K562 (cell line): Measurements from ENCODE around the gene WFDC9. TPM values are rescaled to one million over a fixed set of nuclear protein-coding genes. Genes with fewer than 3 reads are reported as not detected.

ENCODE experiments used
- ATAC-seq: fragments of 200-7000 bp; cut with Tn5 transposase; 3 replicates; pipeline ENCODE4 v1.9.1; 2020; ENCODE audit warnings: moderate library complexity
- BruUV-seq: library from RNA; stranded (reverse); fragments of 400-500 nt; replicated peaks from 2 replicates; lab custom pipeline; 2021; lab: Mats Ljungman, UMichigan
- CTCF ChIA-PET: fragments of 300-600 bp; formaldehyde crosslinking; extraction: SDS; loops from one replicate; lab custom pipeline; 2021; ENCODE audit warnings: low intra/inter-chr PET ratio; lab: Yijun Ruan, JAX
- POLR2A ChIA-PET: fragments of 300-600, 350-650 bp; sonication (Branson Sonifier 250); formaldehyde crosslinking; extraction: SDS; loops from one replicate; lab custom pipeline; 2021; ENCODE audit warnings: antibody characterized with exemption, inconsistent platforms; lab: Yijun Ruan, JAX
- DNase-seq, 4 experiments: peaks; one replicate each; pipeline versions ENCODE4 v3.0.0 to v3.0.0-alpha.2; 2011 to 2018; ENCODE audit warnings: low spot score in 3 of 4, mixed read lengths in 3 of 4; ENCODE audit errors: extremely low read depth in 1 of 4
- FAIRE-seq: peaks from 2 replicates; lab custom pipeline; 2011; peaks lifted over from hg19 to GRCh38; lab: Jason Lieb, UNC
- H2AFZ ChIP-seq: 2 replicates; pipeline ENCODE4 v1.6.0; 2011; ENCODE audit warnings: low read depth, low read length, control low read depth, inconsistent platforms
- H3K27ac ChIP-seq: fragments of 200-600 bp; 3 replicates; pipeline ENCODE4 v1.8.0; 2011; ENCODE audit warnings: low read depth, mild to moderate bottlenecking, control low read depth, inconsistent platforms, low read length, moderate library complexity, mixed read lengths; ENCODE audit errors: extremely low read depth
- H3K27me3 ChIP-seq, 2 experiments: fragments of 300-600 bp in 1 of 2; 2 replicates in 1 of 2; 3 replicates in 1 of 2; pipeline versions ENCODE4 v1.6.0 to v1.8.0; 2011; ENCODE audit warnings: inconsistent platforms in 2 of 2, low read length in 2 of 2, mild to moderate bottlenecking in 1 of 2, mixed read lengths in 1 of 2, moderate library complexity in 1 of 2; ENCODE audit not compliant: control insufficient read depth in 2 of 2, insufficient read depth in 2 of 2
- H3K36me3 ChIP-seq: fragments of 300-600 bp; 3 replicates; pipeline ENCODE4 v1.8.0; 2011; ENCODE audit warnings: mild to moderate bottlenecking, low read length, inconsistent platforms; ENCODE audit not compliant: control insufficient read depth, insufficient read depth
- H3K4me1 ChIP-seq, 2 experiments: fragments of 200-600 bp in 1 of 2; replicated peaks in 1 of 2; 2 replicates in 1 of 2; 3 replicates in 1 of 2; pipeline versions ENCODE4 v1.5.1 to v1.8.0; 2011; ENCODE audit warnings: inconsistent platforms in 2 of 2, low read length in 2 of 2, mild to moderate bottlenecking in 1 of 2, mixed read lengths in 1 of 2, moderate library complexity in 1 of 2; ENCODE audit not compliant: control insufficient read depth in 2 of 2, insufficient read depth in 2 of 2
- H3K4me2 ChIP-seq: 2 replicates; pipeline ENCODE4 v1.6.1; 2011; ENCODE audit warnings: low read length, control low read depth, inconsistent platforms, mixed read lengths; ENCODE audit not compliant: insufficient read depth
- H3K4me3 ChIP-seq: fragments of 200-600 bp; sonication (generic), shearing (Covaris generic); 2 replicates; pipeline ENCODE4 v1.5.1; 2016; ENCODE audit warnings: control low read depth, inconsistent platforms
- H3K79me2 ChIP-seq: fragments of 200-600 bp; 3 replicates; pipeline ENCODE4 v1.8.0; 2011; ENCODE audit warnings: low read length, inconsistent platforms; ENCODE audit not compliant: control insufficient read depth, insufficient read depth
- H3K9ac ChIP-seq, 2 experiments: 2 replicates each; pipeline versions ENCODE4 v1.6.0 to v1.6.1; 2011; ENCODE audit warnings: low read depth in 2 of 2, low read length in 2 of 2, control low read depth in 1 of 2, inconsistent platforms in 1 of 2, mild to moderate bottlenecking in 1 of 2, mixed read lengths in 1 of 2; ENCODE audit not compliant: insufficient read depth in 1 of 2
- H3K9me1 ChIP-seq: one replicate; pipeline ENCODE4 v1.6.0; 2011; ENCODE audit warnings: inconsistent platforms, mild to moderate bottlenecking, low read length, moderate library complexity; ENCODE audit not compliant: control insufficient read depth, insufficient read depth
- H3K9me3 ChIP-seq: replicated peaks from 2 replicates; pipeline ENCODE4 v1.5.1; 2011; ENCODE audit warnings: low read depth, low read length, inconsistent platforms; ENCODE audit not compliant: control insufficient read depth, insufficient read depth
- H4K20me1 ChIP-seq: replicated peaks from 2 replicates; pipeline ENCODE4 v1.6.1; 2011; ENCODE audit warnings: low read length, inconsistent platforms, mixed read lengths; ENCODE audit not compliant: control insufficient read depth, insufficient read depth
- HEY1 ChIP-seq: fragments of 250-450 bp; sonication (Bioruptor Pico); IDR thresholded peaks from 2 replicates; pipeline ENCODE4 v1.5.0; 2020; ENCODE audit warnings: mild to moderate bottlenecking, moderate library complexity, borderline replicate concordance
- KLF6 ChIP-seq: fragments of 250-450 bp; sonication (Bioruptor Pico); IDR thresholded peaks from 2 replicates; pipeline ENCODE4 v1.4.0; 2020; ENCODE audit warnings: mild to moderate bottlenecking, moderate library complexity, borderline replicate concordance
- NR2F6 ChIP-seq: fragments of 450-650 bp; formaldehyde crosslinking; IDR thresholded peaks from 2 replicates; pipeline ENCODE4 v1.4.0; 2020; ENCODE audit warnings: mild to moderate bottlenecking
- SIN3A ChIP-seq, 2 experiments: fragments of 150-350 bp in 1 of 2; IDR thresholded peaks; 2 replicates each; pipeline ENCODE4 v1.6.1; 2011 to 2016; ENCODE audit warnings: borderline replicate concordance in 2 of 2, low read depth in 2 of 2, low read length in 2 of 2, mild to moderate bottlenecking in 2 of 2, moderate library complexity in 2 of 2; ENCODE audit not compliant: control insufficient read depth in 1 of 2
- TCF7 ChIP-seq: sonication (generic); IDR thresholded peaks from 2 replicates; pipeline ENCODE4 v1.6.1; 2016; ENCODE audit warnings: antibody characterized with exemption, borderline replicate concordance
- ZNF41 ChIP-seq: fragments of 250-450 bp; sonication (Bioruptor Pico); conservative IDR thresholded peaks from 2 replicates; pipeline ENCODE4 v1.4.0; 2020; ENCODE audit warnings: mild to moderate bottlenecking
- WGBS: fragments of 100-300 bp; shearing (Covaris generic); methylation state at CpG from one replicate; pipeline ENCODE4 v1.1.6; 2016; ENCODE audit warnings: low coverage, mixed read lengths; ENCODE audit not compliant: insufficient coverage; ENCODE audit errors: missing lambda C conversion rate; 5-methylcytosine and 5-hydroxymethylcytosine counted together
- in situ Hi-C: fragments of 300-500 bp; cut with MboI; formaldehyde crosslinking; loops from 4 replicates; pipeline ENCODE4 v1.15.0; 2018; ENCODE audit warnings: inconsistent platforms, mixed read lengths
- intact Hi-C: fragments of 100-400 bp; cut with micrococcal nuclease; formaldehyde crosslinking; loops from 2 replicates; pipeline ENCODE4 v1.14.2; 2022
- polyA plus RNA-seq, 8 experiments: library from polyadenylated mRNA; depleted of rRNA in 4 of 8; stranded (reverse) in 5 of 8; unstranded in 3 of 8; fragments of >200 nt; fragmentation: Nextera tagmentation in 2 of 8; fragmentation: Illumina TruSeq in 1 of 8; extraction: Ambion mirVana in 2 of 8; extraction: Trizol in 1 of 8; gene quantifications; 2 replicates each; pipeline versions ENCODE4 v1.2.1 to v1.2.3, GENCODE V29; 2011 to 2014; ENCODE audit warnings: inconsistent platforms in 1 of 8, missing spikeins in 1 of 8
- total RNA-seq, 7 experiments: library from RNA; depleted of rRNA in 6 of 7; stranded (reverse); fragments of >200 nt in 6 of 7; fragmentation: Illumina TruSeq in 2 of 7; extraction: Trizol in 2 of 7; gene quantifications; 2 replicates each; pipeline versions ENCODE4 v1.2.1 to v1.2.3, GENCODE V29; 2011 to 2021; ENCODE audit warnings: low replicate concordance in 1 of 7
- TF ChIP-seq, protein P1 (sequence below): sonication (generic); formaldehyde crosslinking; IDR thresholded peaks from 2 replicates; pipeline ENCODE4 v1.8.0; 2023; ENCODE audit warnings: missing genetic modification reagents, mild to moderate bottlenecking, borderline replicate concordance
- TF ChIP-seq, protein P2 (sequence below): sonication (generic); IDR thresholded peaks from 2 replicates; pipeline ENCODE4 v1.6.1; 2016
- TF ChIP-seq, protein P3 (sequence below): sonication (generic); formaldehyde crosslinking; IDR thresholded peaks from 2 replicates; pipeline ENCODE4 v1.8.1; 2023; ENCODE audit warnings: mild to moderate bottlenecking, missing genetic modification reagents

Gene WFDC9
- total and polyA plus RNA-seq, 9 of the 15 experiments (the other 6 are each of a cell fraction or from before 2014, with no cell fraction given): not detected

DNA sequence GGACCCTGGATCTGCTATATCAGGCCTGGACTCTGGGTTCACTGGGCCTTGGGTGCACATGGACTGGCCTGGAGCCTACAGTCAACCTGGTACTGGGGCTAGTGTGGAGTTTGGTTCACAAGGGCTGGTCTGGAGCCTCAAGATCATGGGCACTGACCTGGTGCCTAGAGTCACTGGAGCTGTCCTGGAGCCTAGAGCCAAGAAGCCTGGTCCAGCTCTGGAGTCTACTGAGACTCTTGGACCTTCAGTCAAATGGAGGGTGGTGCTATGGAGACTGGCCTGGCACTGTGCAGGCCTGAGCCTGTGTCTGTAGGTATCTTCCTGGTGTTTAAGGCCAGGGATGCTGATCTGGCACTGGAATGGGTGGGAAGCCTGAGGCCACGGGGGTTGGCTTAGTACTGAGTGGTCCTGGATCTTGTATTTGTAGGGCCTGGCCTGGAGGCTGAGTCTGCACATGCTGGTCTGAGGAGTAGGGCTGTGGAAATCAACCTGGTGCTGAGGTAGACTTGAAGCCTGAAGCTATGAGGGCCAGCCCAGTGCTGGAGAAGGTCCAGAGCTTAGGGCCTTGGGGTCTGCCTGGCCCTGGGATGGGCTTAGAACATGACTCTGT lies 16.5 kb upstream of the WFDC9 start (continued):
- TF ChIP-seq, protein P1, sequence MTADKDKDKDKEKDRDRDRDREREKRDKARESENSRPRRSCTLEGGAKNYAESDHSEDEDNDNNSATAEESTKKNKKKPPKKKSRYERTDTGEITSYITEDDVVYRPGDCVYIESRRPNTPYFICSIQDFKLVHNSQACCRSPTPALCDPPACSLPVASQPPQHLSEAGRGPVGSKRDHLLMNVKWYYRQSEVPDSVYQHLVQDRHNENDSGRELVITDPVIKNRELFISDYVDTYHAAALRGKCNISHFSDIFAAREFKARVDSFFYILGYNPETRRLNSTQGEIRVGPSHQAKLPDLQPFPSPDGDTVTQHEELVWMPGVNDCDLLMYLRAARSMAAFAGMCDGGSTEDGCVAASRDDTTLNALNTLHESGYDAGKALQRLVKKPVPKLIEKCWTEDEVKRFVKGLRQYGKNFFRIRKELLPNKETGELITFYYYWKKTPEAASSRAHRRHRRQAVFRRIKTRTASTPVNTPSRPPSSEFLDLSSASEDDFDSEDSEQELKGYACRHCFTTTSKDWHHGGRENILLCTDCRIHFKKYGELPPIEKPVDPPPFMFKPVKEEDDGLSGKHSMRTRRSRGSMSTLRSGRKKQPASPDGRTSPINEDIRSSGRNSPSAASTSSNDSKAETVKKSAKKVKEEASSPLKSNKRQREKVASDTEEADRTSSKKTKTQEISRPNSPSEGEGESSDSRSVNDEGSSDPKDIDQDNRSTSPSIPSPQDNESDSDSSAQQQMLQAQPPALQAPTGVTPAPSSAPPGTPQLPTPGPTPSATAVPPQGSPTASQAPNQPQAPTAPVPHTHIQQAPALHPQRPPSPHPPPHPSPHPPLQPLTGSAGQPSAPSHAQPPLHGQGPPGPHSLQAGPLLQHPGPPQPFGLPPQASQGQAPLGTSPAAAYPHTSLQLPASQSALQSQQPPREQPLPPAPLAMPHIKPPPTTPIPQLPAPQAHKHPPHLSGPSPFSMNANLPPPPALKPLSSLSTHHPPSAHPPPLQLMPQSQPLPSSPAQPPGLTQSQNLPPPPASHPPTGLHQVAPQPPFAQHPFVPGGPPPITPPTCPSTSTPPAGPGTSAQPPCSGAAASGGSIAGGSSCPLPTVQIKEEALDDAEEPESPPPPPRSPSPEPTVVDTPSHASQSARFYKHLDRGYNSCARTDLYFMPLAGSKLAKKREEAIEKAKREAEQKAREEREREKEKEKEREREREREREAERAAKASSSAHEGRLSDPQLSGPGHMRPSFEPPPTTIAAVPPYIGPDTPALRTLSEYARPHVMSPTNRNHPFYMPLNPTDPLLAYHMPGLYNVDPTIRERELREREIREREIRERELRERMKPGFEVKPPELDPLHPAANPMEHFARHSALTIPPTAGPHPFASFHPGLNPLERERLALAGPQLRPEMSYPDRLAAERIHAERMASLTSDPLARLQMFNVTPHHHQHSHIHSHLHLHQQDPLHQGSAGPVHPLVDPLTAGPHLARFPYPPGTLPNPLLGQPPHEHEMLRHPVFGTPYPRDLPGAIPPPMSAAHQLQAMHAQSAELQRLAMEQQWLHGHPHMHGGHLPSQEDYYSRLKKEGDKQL (CRISPR knock-in tag): no peak

DNA sequence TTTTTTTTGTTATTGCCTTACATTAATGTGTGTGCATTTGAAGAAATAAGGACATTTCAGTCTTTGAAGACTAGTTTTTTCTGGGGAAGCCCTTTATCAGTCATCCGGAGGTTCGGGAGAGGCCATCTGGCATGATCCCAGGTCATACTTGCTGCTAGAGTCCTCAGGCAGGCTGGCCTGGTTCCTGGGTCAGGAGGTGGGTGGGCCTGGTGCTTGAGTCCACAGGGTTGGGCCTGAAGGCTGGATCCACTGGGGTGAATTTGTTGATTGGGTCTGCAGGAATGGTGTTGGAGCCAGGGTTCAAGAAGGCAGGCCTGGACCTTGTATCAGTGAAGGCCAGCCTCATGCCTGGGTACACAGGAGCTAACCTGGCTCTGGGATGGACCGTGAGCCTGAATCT lies 15.8 kb upstream of the WFDC9 start:
- Histone ChIP-seq H3K27ac (no peak overlapping the region), H3K36me3 (no peaks in the 10 kb centered on the region), H3K4me2 (no peak overlapping the region), H3K4me3 (no peak overlapping the region), H3K9me3 (no peaks in the 10 kb centered on the region), H3K27me3 (peaks cover 0 to 4% of the 10 kb centered on the region in 2 experiments; a peak in 1 of 5 replicates), H3K9ac (no peak overlapping the region), H2AFZ (no peak overlapping the region), H3K79me2 (no peaks in the 10 kb centered on the region), H3K9me1 (peaks cover 2% of the 10 kb centered on the region), H4K20me1 (no peaks in the 10 kb centered on the region), H3K4me1 (no peaks in the 10 kb centered on the region)
- BruUV-seq: no TSS peak
- FAIRE-seq (no peak), DNase-seq (no peak), ATAC-seq (no peak)
- no peak for TF ChIP-seq HEY1
- no peak for TF ChIP-seq KLF6 (CRISPR knock-in tag)
- no peak for TF ChIP-seq SIN3A (IDR thresholded peaks at IDR 0.05; ENCODE audit: borderline replicate concordance in 2 of 2, control insufficient read depth in 1 of 2, low read depth in 2 of 2, low read length in 2 of 2)
- no peak for TF ChIP-seq TCF7
- TF ChIP-seq NR2F6: no peak
- TF ChIP-seq, protein P2, sequence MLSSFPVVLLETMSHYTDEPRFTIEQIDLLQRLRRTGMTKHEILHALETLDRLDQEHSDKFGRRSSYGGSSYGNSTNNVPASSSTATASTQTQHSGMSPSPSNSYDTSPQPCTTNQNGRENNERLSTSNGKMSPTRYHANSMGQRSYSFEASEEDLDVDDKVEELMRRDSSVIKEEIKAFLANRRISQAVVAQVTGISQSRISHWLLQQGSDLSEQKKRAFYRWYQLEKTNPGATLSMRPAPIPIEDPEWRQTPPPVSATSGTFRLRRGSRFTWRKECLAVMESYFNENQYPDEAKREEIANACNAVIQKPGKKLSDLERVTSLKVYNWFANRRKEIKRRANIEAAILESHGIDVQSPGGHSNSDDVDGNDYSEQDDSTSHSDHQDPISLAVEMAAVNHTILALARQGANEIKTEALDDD: no peak
- no peak for TF ChIP-seq ZNF41 (CRISPR knock-in tag)
- TF ChIP-seq, protein P3, sequence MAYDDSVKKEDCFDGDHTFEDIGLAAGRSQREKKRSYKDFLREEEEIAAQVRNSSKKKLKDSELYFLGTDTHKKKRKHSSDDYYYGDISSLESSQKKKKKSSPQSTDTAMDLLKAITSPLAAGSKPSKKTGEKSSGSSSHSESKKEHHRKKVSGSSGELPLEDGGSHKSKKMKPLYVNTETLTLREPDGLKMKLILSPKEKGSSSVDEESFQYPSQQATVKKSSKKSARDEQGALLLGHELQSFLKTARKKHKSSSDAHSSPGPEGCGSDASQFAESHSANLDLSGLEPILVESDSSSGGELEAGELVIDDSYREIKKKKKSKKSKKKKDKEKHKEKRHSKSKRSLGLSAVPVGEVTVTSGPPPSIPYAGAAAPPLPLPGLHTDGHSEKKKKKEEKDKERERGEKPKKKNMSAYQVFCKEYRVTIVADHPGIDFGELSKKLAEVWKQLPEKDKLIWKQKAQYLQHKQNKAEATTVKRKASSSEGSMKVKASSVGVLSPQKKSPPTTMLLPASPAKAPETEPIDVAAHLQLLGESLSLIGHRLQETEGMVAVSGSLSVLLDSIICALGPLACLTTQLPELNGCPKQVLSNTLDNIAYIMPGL: no peak
- WGBS: 0% methylated on average over 3 of the region's 3 CpGs
- ChIA-PET POLR2A (no interaction called here), CTCF (no interaction called here)
- in situ Hi-C loops (no loop called here), intact Hi-C loops (no loop called here)
